Measurements from ENCODE around the gene FBXW2. TPM values are rescaled to one million over a fixed set of nuclear protein-coding genes. Genes with fewer than 3 reads are reported as not detected.
A peak's percentile ranks its signal among the peaks of the same experiment; 100 is the strongest.

FBXW2 gene, protein sequence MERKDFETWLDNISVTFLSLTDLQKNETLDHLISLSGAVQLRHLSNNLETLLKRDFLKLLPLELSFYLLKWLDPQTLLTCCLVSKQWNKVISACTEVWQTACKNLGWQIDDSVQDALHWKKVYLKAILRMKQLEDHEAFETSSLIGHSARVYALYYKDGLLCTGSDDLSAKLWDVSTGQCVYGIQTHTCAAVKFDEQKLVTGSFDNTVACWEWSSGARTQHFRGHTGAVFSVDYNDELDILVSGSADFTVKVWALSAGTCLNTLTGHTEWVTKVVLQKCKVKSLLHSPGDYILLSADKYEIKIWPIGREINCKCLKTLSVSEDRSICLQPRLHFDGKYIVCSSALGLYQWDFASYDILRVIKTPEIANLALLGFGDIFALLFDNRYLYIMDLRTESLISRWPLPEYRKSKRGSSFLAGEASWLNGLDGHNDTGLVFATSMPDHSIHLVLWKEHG
- 10 to 100 TPM; 50.4 to 87.8 TPM for total RNA-seq

DNA sequence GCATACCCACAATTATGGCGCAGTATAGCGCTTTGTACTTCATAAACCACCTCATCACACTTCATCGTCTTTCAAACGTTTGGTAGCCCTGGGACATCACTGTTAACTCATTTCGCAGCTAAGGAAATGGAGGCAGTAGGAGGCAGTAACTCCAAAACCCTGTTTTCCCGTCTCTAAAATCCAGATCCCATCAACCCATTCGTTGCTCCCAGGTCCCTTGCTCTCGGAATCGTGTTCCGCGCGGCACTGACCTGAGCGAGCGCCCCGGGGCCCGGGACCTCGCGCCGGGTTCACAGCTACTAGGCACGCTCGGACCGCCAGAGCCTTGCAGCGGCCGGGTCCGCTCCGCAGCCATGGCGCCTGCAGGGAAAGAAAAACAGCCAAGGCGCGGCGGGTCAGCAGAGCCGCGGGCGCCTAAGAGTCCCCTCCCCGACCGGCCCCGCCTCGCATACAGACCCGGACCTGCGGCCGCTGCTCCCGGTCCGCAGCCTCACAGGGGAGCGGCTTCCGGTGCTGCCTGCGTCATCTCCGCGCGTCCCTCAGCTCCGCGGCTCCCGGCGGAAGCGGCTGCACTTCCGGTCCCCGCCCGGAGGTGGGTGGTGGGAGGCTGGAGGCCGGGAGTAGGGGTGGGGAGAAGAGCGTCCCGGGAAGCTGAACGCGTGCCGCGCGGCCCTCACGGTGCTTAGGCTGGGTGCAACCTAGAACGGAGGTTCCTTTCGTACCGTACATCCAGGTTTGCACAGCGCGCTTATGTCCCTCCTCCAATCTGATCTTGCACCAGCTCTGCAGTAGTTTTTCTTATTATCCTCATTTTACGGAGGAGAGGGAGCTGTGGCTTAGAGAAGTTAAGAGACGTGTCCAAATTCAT, at the start of gene FBXW2:
Gene FBXW2 (minus strand): TSS at position 519 of the 868 bp plus-strand sequence. CDS start 5,158 bp downstream, outside the sequence.
- peak within 1 kb of the TSS; percentile 92 for H3K27ac Mint-ChIP-seq
- no peaks in the 10 kb centered on the region for H3K9me3 Mint-ChIP-seq
- H3K4me1 Mint-ChIP-seq = peaks cover 19% of the 10 kb centered on the region
- H3K4me3 Mint-ChIP-seq = peak within 1 kb of the TSS; percentile 94
- ATAC-seq (replicated peaks) = peak; percentile 97
- peaks cover 39% of the 10 kb centered on the region for H3K36me3 Mint-ChIP-seq (ENCODE audit: low read depth)
- no peaks in the 10 kb centered on the region for H3K27me3 Mint-ChIP-seq

DNA sequence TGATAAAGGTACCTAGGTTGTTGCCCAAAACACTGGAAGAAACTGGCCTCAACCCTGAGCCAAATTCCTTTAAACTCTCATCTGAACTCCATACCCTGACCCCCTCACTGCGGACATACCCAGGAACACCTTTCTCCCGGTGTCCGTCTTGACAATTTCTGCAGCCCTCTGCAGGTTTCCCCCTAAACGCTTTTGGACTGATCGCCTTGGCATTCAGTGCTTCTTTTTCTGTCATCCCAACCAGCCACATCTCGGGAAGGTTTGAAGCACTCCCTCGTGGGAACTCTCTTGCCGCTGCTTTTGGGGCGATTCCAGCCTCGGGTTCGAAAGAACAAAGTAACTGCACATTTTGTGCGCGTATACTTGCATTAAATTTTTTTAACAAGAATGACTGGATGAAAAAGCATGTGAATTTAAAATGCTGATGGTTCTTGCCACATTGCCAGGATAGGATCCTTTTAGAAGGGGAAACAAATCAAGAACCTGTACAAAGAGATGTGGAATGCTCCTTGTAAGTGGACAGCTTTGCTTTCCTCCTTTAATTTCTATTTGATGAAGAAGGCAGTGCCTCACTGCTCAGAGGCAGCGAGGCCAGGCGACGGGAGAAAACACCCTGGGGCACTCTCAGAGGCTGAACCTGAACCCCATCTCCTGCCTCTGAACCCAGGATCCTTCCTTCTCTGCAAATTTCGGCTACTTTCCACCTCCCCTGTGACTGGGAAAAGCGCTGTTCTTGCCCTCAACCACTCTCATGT, 48.9 kb upstream of the FBXW2 start:
- H3K4me3 Mint-ChIP-seq = peak overlapping the region; percentile 99
- no peaks in the 10 kb centered on the region for H3K9me3 Mint-ChIP-seq
- H3K36me3 Mint-ChIP-seq (ENCODE audit: low read depth) = peaks cover 94% of the 10 kb centered on the region
- no peaks in the 10 kb centered on the region for H3K27me3 Mint-ChIP-seq
- no peak for ATAC-seq (replicated peaks)
- peaks cover 56% of the 10 kb centered on the region for H3K4me1 Mint-ChIP-seq
- H3K27ac Mint-ChIP-seq = peak overlapping the region; percentile 98

DNA sequence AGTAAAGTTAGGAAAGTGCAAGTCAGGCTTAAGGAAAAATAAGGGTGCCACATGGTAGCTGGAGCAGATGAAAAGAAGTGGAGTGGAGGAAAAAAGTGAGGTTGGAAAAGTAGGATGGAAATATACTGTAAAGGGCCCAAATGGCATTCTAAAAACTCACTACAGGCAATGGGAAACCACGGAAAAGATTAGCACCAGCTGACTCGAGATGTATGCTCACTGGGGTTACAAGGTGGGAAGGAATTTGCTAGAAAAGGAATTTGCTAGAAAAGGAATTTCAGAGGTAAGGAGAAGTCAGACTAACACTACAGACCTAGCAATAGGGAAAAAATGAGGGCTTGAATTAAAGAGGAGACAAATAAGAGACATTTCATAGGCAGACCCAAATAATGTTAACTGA, 45.9 kb upstream of the FBXW2 start:
- Mint-ChIP-seq H3K9me3 (no peaks in the 10 kb centered on the region), H3K27me3 (no peaks in the 10 kb centered on the region), H3K27ac (peak overlapping the region; percentile 80), H3K4me1 (peaks cover 34% of the 10 kb centered on the region), H3K36me3 (ENCODE audit: low read depth) (peaks cover 94% of the 10 kb centered on the region), H3K4me3 (peak overlapping the region; percentile 58)
- ATAC-seq (replicated peaks) = no peak

DNA sequence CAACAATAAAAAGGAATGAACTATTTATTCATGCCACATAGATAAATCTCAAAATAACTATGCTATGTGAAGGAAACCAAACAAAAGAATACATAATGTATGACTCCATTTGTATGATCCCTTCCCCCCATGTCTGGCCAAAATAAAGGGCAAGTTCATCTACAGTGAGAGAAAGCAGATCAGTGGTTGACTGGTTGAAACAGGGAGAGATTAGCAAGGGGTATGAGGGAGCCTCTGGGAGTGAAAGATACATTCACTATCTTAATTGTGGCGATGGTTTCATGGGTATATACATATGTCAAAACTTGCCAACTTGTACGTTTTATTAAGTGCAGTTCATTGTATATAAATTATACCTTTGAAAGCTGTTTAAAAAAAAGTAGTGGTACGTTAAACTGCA, 44.7 kb upstream of the FBXW2 start:
- H3K27ac Mint-ChIP-seq = peak overlapping the region; percentile 78
- peak overlapping the region; percentile 45 for H3K4me3 Mint-ChIP-seq
- H3K4me1 Mint-ChIP-seq = peaks cover 34% of the 10 kb centered on the region
- no peaks in the 10 kb centered on the region for H3K27me3 Mint-ChIP-seq
- H3K36me3 Mint-ChIP-seq (ENCODE audit: low read depth) = peaks cover 90% of the 10 kb centered on the region
- ATAC-seq (replicated peaks) = no peak
- no peaks in the 10 kb centered on the region for H3K9me3 Mint-ChIP-seq

DNA sequence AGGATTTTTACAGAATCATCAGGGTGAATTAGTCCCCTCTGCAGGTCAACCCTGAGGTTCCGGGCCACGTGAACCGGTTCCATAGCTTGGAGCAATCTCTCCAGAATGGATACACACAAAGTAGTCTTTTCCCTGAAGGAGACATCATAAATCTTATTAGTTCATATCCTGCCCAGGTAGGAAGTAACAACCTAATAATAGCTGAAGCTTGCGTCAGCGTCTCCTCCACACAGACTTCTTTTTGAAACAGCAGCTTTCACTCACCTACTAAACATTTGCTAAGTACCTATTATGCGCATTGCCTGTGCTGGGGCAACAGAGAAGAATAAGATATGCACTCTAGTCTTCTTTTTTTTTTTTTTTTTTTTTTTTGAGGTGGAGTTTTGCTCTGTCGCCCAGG, 40.1 kb upstream of the FBXW2 start:
- Mint-ChIP-seq H3K27ac (no peak overlapping the region), H3K9me3 (no peaks in the 10 kb centered on the region), H3K4me1 (peaks cover 21% of the 10 kb centered on the region), H3K27me3 (no peaks in the 10 kb centered on the region), H3K36me3 (ENCODE audit: low read depth) (peaks cover 96% of the 10 kb centered on the region), H3K4me3 (no peak overlapping the region)
- ATAC-seq (replicated peaks) = no peak

DNA sequence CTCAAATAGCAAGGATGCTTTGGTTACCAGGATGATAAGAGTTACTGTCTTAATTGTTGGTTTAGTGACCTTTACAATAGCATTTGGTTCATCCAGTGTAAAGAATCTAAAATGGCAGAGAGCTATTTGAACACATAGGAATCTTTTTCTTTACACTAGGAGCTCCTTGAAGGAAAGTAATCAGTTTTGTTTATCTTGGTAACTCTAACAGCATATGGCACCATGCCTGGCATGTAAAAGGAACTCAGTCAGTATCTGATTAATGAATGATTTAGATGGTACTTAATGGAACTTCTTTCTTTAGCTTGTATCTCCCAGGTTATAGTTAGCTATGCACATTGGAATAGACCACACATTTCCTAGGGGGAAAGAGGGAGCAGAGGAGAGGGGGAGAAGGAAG, 39.6 kb upstream of the FBXW2 start:
- Mint-ChIP-seq H3K27me3 (no peaks in the 10 kb centered on the region), H3K27ac (no peak overlapping the region), H3K4me3 (no peak overlapping the region), H3K9me3 (no peaks in the 10 kb centered on the region), H3K36me3 (ENCODE audit: low read depth) (peaks cover 96% of the 10 kb centered on the region), H3K4me1 (peaks cover 18% of the 10 kb centered on the region)
- no peak for ATAC-seq (replicated peaks)

DNA sequence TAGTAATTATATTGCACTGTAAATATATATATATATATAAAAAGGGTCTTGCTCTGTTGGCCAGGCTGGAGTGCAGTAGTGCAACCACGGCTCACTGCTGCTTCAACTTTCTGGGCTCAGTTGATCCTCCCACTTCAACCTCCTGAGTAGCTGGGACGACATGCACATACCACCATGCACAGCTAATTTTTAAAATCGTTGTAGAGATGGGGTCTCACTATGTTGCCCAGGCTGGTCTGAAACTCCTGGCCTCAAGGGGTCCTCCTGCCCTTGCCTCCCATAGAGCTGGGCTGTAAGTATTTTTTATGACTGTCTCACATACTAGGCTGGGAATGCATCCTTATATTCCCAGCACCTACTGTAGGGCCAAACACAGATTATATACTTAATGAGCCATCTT, 37.6 kb upstream of the FBXW2 start:
- no peak for ATAC-seq (replicated peaks)
- H3K36me3 Mint-ChIP-seq (ENCODE audit: low read depth) = peaks cover 96% of the 10 kb centered on the region
- no peaks in the 10 kb centered on the region for H3K9me3 Mint-ChIP-seq
- H3K4me3 Mint-ChIP-seq = no peak overlapping the region
- H3K27ac Mint-ChIP-seq = no peak overlapping the region
- no peaks in the 10 kb centered on the region for H3K27me3 Mint-ChIP-seq
- peaks cover 14% of the 10 kb centered on the region for H3K4me1 Mint-ChIP-seq

DNA sequence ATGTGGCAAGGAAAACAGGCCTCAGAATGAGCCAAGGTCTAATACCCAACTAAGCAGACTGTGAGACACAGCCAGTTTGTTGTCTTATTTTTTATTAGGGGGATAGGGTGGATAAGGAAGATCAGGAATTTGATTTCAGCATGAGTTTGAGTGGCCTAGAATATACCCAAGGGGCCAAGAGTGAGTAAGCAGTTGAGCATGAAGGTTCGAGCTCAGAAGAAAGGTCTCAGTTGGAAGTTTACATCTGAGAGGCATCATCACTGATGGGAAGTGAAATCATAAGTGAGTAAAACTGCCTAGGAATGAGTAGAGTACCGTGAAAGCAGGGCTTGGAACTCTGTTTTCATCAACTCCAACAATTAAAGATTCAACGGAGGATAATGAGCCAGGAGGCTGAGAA, 36.9 kb upstream of the FBXW2 start:
- Mint-ChIP-seq H3K27ac (peak overlapping the region; percentile 21), H3K4me1 (peaks cover 14% of the 10 kb centered on the region), H3K9me3 (no peaks in the 10 kb centered on the region), H3K27me3 (no peaks in the 10 kb centered on the region), H3K36me3 (ENCODE audit: low read depth) (peaks cover 95% of the 10 kb centered on the region), H3K4me3 (no peak overlapping the region)
- ATAC-seq (replicated peaks) = no peak

DNA sequence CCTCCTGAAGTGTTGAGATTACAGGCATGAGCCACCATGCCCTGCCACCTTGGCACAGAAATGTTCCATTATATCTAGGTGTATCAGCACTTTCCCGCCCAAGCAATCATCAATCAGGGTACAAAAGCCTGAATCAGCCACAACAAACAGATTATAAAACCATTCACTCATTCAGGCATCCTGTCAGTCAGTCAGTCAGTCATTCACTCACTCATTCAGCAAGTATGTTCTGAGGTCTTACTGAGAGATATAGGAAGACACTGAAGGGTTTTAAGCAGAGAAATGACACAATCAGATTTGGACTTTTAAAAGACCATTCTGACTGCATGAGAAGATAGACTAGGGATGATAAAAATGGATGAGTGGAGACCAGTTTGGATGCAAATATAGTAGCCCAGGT, 36.4 kb upstream of the FBXW2 start:
- H3K36me3 Mint-ChIP-seq (ENCODE audit: low read depth) = peaks cover 95% of the 10 kb centered on the region
- ATAC-seq (replicated peaks) = peak; percentile 34

DNA sequence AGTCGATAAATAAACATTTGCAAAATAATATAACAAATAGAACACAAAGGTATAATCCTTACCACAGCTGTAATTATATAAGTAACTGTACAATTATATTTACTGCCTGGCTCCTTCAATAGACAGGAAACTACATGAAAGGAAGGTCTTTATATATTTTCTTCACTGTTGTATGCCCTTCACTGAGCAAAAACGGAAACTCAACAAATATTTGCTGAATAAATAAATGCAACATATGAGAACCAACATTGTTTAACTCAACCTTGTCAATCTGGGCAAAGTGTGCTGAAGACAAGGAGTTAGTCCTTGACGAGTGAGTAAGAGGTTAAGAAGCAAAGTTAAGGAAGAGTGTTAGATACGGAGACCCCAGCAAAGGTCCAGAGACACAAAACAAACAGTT, 26.9 kb upstream of the FBXW2 start:
- no peak for ATAC-seq (replicated peaks)
- Mint-ChIP-seq H3K27me3 (no peaks in the 10 kb centered on the region), H3K4me1 (no peaks in the 10 kb centered on the region), H3K36me3 (ENCODE audit: low read depth) (peaks cover 100% of the 10 kb centered on the region), H3K4me3 (no peak overlapping the region), H3K27ac (peak overlapping the region; percentile 45), H3K9me3 (no peaks in the 10 kb centered on the region)

More for the DNA sequence above, 36.4 kb upstream of the FBXW2 start:
- H3K27ac Mint-ChIP-seq = peak overlapping the region; percentile 21
- H3K27me3 Mint-ChIP-seq = no peaks in the 10 kb centered on the region
- no peak overlapping the region for H3K4me3 Mint-ChIP-seq
- peaks cover 13% of the 10 kb centered on the region for H3K4me1 Mint-ChIP-seq
- H3K9me3 Mint-ChIP-seq = no peaks in the 10 kb centered on the region

DNA sequence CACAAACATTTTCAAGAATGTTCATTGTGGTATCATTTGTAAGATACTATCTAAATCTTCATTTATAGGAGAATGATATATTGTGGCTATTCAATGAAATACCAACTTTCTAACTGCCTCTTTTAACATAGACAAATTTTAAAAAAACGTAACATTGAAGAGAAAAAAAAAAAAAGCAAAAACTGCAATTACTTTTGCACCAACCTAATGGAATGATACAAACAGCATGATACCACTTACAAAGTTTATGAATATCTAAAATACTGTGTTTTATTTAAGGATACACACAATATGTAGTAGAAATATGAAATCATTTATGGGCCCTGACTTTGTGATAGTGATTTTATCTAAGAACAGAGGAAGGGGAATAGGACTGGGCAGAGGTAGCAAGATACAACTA, 25.4 kb upstream of the FBXW2 start:
- Mint-ChIP-seq H3K4me1 (no peaks in the 10 kb centered on the region), H3K36me3 (ENCODE audit: low read depth) (peaks cover 89% of the 10 kb centered on the region), H3K27me3 (no peaks in the 10 kb centered on the region), H3K27ac (peak overlapping the region; percentile 17), H3K4me3 (no peak overlapping the region), H3K9me3 (no peaks in the 10 kb centered on the region)
- no peak for ATAC-seq (replicated peaks)

DNA sequence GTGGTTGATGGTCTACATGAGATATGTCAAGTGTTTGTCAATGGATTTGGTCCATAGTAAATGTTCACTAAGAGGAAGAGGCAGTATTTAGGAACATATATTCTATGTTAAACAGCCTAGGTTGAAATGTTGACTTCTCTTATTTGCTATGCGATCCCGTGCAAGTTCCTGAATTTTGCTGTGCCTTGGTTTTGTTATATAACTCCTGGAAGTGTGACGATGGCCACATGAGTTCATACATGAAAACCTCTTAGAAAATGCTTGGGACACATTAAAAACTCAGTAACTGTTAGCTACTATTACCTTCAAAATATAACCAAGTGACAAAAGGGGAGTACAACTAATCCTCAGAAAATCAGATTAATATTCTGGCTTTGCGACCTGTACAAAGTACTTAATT, 21.9 kb upstream of the FBXW2 start:
- Mint-ChIP-seq H3K36me3 (ENCODE audit: low read depth) (peaks cover 59% of the 10 kb centered on the region), H3K4me1 (no peaks in the 10 kb centered on the region), H3K27me3 (no peaks in the 10 kb centered on the region), H3K4me3 (no peak overlapping the region), H3K27ac (no peak overlapping the region), H3K9me3 (peaks cover 5% of the 10 kb centered on the region)
- ATAC-seq (replicated peaks) = no peak

DNA sequence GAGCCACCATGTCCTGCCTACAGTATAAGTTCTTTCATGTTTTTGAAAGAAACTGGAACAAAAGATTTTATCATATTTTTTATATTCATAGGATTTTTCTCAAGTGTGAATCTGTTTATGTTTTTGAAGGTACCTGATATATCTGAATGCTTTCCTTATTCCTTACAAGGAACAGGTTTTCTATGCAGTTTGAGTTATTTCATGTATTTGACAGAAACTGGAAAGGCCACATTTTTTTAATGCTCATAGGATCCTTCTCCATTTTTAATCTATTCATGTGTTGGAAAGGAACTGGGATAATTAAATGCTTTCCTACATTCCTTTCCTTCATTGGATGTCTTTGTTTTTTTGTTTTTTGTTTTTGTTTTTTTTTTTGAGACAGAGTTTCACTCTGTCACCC, 15.7 kb upstream of the FBXW2 start:
- Mint-ChIP-seq H3K27me3 (no peaks in the 10 kb centered on the region), H3K27ac (no peak overlapping the region), H3K4me1 (no peaks in the 10 kb centered on the region), H3K36me3 (ENCODE audit: low read depth) (peaks cover 5% of the 10 kb centered on the region), H3K9me3 (peaks cover 13% of the 10 kb centered on the region), H3K4me3 (no peak overlapping the region)
- no peak for ATAC-seq (replicated peaks)
